Adrenal gland (tissue), 5 donors: ENCODE data around the gene GPR27.

Experiments used
- CTCF ChIP-seq, 6 experiments: fragments of 450-650 bp in 4 of 6; fragments of 200-600 bp in 2 of 6; sonication (generic) in 1 of 6; IDR thresholded peaks; 1 replicate in 5 of 6; 2 replicates in 1 of 6; pipeline versions ENCODE4 v1.5.1 to v1.8.0; 2016 to 2021; ENCODE audit warnings: antibody characterized with exemption in 6 of 6, mild to moderate bottlenecking in 2 of 6, moderate library complexity in 1 of 6
- POLR2A ChIP-seq, 2 donors: fragments of 450-650 bp; IDR thresholded peaks; one replicate each; pipeline ENCODE4 v1.6.1; 2017; ENCODE audit warnings: antibody characterized with exemption in 2 of 2, mild to moderate bottlenecking in 2 of 2, moderate library complexity in 1 of 2
- donor health status: DM: no; HTN: no; CAD: no.

GRCh38 chr3:71785532-71786216, 32.0 kb downstream of the GPR27 start:
- TF ChIP-seq POLR2A (IDR thresholded peaks at IDR 0.05) (no peak), CTCF (IDR thresholded peaks at IDR 0.05) (no peak)
